Adrenal gland (tissue), 12 donors: ENCODE data around the gene CARD8. TPM values are rescaled to one million over a fixed set of nuclear protein-coding genes. Genes with fewer than 3 reads are reported as not detected.

Experiments used
- DNase-seq, 7 donors: peaks; one replicate each; pipeline ENCODE4 v3.0.0-alpha.2; 2019 to 2020
- H3K27ac ChIP-seq, 5 donors: fragments of 200-600 bp; sonication (generic) in 4 of 5; 1 replicate in 3 of 5; 2 replicates in 2 of 5; pipeline versions ENCODE4 v1.5.1 to v1.8.0; 2016 to 2020; ENCODE audit warnings: mild to moderate bottlenecking in 1 of 5
- H3K27me3 ChIP-seq: fragments of 200-600 bp; 2 replicates; pipeline ENCODE4 v1.8.0; 2021
- H3K36me3 ChIP-seq, 2 donors: fragments of 200-600 bp; replicated peaks in 1 of 2; 1 replicate in 1 of 2; 2 replicates in 1 of 2; pipeline versions ENCODE4 v1.5.1 to v1.8.0; 2018 to 2022
- H3K4me1 ChIP-seq, 2 donors: fragments of 200-600 bp; replicated peaks in 1 of 2; 1 replicate in 1 of 2; 2 replicates in 1 of 2; pipeline versions ENCODE4 v1.5.1 to v1.8.0; 2018 to 2021
- H3K4me3 ChIP-seq, 4 donors: fragments of 200-600 bp; sonication (generic) in 3 of 4; one replicate each; pipeline ENCODE4 v1.5.1; 2016 to 2018
- H3K9me3 ChIP-seq, 3 donors: fragments of 200-600 bp; sonication (generic) in 1 of 3; replicated peaks in 1 of 3; 1 replicate in 2 of 3; 2 replicates in 1 of 3; pipeline versions ENCODE4 v1.5.1 to v1.8.0; 2016 to 2021
- POLR2A ChIP-seq, 2 donors: fragments of 450-650 bp; IDR thresholded peaks; one replicate each; pipeline ENCODE4 v1.6.1; 2017; ENCODE audit warnings: antibody characterized with exemption in 2 of 2, mild to moderate bottlenecking in 2 of 2, moderate library complexity in 1 of 2
- WGBS, 4 donors: extraction: QIAGEN DNeasy Blood & Tissue Kit in 2 of 4; methylation state at CpG; one replicate each; pipeline versions ENCODE4 v1.1.5 to v1.1.7; 2013 to 2017; 5-methylcytosine and 5-hydroxymethylcytosine counted together
- intact Hi-C, 2 donors: fragments of 100-400 bp; cut with DNase I; formaldehyde crosslinking; loops; one replicate each; pipeline versions ENCODE4 v1.14.1 to v1.15.0; 2022 to 2023
- polyA plus RNA-seq, 3 donors: library from polyadenylated mRNA; stranded (reverse); fragments of 200-250 nt in 2 of 3; fragments of 350-450 nt in 1 of 3; fragmentation: Illumina TruSeq in 1 of 3; extraction: RNeasy Lipid Tissue Mini Kit (QIAGEN cat#74804) in 1 of 3; gene quantifications; one replicate each; pipeline ENCODE4 v1.2.3, GENCODE V29; 2013 to 2014
- total RNA-seq, 9 donors: library from RNA; depleted of rRNA in 4 of 9; stranded (reverse); fragments of >200 nt in 4 of 9; fragments of 120-200 nt in 1 of 9; fragmentation: NEBNext Ultra II Directional in 1 of 9; extraction: Animal tissue kit (Norgen Biotek cat#: 25700) in 1 of 9; gene quantifications; one replicate each; pipeline versions ENCODE4 v1.1.0 to v1.2.4, GENCODE V29; 2013 to 2023
- TF ChIP-seq, protein P1 (sequence below), 6 experiments: fragments of 450-650 bp in 4 of 6; fragments of 200-600 bp in 2 of 6; sonication (generic) in 1 of 6; IDR thresholded peaks; 1 replicate in 5 of 6; 2 replicates in 1 of 6; pipeline versions ENCODE4 v1.5.1 to v1.8.0; 2016 to 2021; ENCODE audit warnings: antibody characterized with exemption in 6 of 6, mild to moderate bottlenecking in 2 of 6, moderate library complexity in 1 of 6
- donor health status: healthy with polysubstance abuse.
- donor health status: Bipolar disorder and iron deficiency.
- donor health status: DM: yes; HTN: yes; CAD: no.
- donor health status: DM: no; HTN: no; CAD: no.
- donor health status: DM: no; HTN: no; CAD: no.
- donor health status: DM: yes; HTN: yes; CAD: no.

CARD8 gene
- total and polyA plus RNA-seq, 12 donors: 14.1 to 48.3 (median 32.7) TPM

GRCh38 chr19:48301886-48302599 is 46.3 kb upstream of the CARD8 start:
- H3K27ac ChIP-seq: no peak overlapping the region
- no peaks in the 10 kb centered on the region for H3K9me3 ChIP-seq
- TF ChIP-seq, protein P1, sequence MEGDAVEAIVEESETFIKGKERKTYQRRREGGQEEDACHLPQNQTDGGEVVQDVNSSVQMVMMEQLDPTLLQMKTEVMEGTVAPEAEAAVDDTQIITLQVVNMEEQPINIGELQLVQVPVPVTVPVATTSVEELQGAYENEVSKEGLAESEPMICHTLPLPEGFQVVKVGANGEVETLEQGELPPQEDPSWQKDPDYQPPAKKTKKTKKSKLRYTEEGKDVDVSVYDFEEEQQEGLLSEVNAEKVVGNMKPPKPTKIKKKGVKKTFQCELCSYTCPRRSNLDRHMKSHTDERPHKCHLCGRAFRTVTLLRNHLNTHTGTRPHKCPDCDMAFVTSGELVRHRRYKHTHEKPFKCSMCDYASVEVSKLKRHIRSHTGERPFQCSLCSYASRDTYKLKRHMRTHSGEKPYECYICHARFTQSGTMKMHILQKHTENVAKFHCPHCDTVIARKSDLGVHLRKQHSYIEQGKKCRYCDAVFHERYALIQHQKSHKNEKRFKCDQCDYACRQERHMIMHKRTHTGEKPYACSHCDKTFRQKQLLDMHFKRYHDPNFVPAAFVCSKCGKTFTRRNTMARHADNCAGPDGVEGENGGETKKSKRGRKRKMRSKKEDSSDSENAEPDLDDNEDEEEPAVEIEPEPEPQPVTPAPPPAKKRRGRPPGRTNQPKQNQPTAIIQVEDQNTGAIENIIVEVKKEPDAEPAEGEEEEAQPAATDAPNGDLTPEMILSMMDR (IDR thresholded peaks at IDR 0.05): no peak
- TF ChIP-seq POLR2A (IDR thresholded peaks at IDR 0.05): no peak
- no peaks in the 10 kb centered on the region for H3K36me3 ChIP-seq
- intact Hi-C loops: no loop called here
- DNase-seq: no peak
- no peak overlapping the region for H3K4me3 ChIP-seq
- no peaks in the 10 kb centered on the region for H3K27me3 ChIP-seq
- no peaks in the 10 kb centered on the region for H3K4me1 ChIP-seq
- WGBS, 4 donors: 84 to 93% (median 88%) methylated on average over 1 of the region's 1 CpG

GRCh38 chr19:48297975-48298374 is 42.3 kb upstream of the CARD8 start:
- Histone ChIP-seq H3K4me1 (no peaks in the 10 kb centered on the region), H3K36me3 (no peaks in the 10 kb centered on the region), H3K9me3 (no peaks in the 10 kb centered on the region), H3K27me3 (no peaks in the 10 kb centered on the region), H3K4me3 (no peak overlapping the region), H3K27ac (no peak overlapping the region)
- intact Hi-C loops: no loop called here
- TF ChIP-seq, protein P1 (IDR thresholded peaks at IDR 0.05): no peak
- TF ChIP-seq POLR2A (IDR thresholded peaks at IDR 0.05): no peak
- 80 to 96% (median 91%) methylated on average over 3 to 16 of the region's 16 CpGs for WGBS, 4 donors
- no peak for DNase-seq

GRCh38 chr19:48296963-48297734 is 41.4 kb upstream of the CARD8 start:
- no peak for DNase-seq
- intact Hi-C loops: no loop called here
- no peaks in the 10 kb centered on the region for H3K27me3 ChIP-seq
- no peaks in the 10 kb centered on the region for H3K4me1 ChIP-seq
- H3K9me3 ChIP-seq: no peaks in the 10 kb centered on the region
- WGBS, 4 donors: 84 to 88% (median 86%) methylated on average over 26 to 42 of the region's 42 CpGs
- TF ChIP-seq POLR2A (IDR thresholded peaks at IDR 0.05): no peak
- TF ChIP-seq, protein P1 (IDR thresholded peaks at IDR 0.05): no peak
- H3K27ac ChIP-seq: no peak overlapping the region
- no peak overlapping the region for H3K4me3 ChIP-seq
- no peaks in the 10 kb centered on the region for H3K36me3 ChIP-seq

- no peaks in the 10 kb centered on the region for H3K9me3 ChIP-seq
- no peaks in the 10 kb centered on the region for H3K36me3 ChIP-seq
- intact Hi-C loops: no loop called here
- peaks cover 6 to 7% of the 10 kb centered on the region in 2 donors for H3K4me1 ChIP-seq
- WGBS, 4 donors: 59 to 68% (median 65%) methylated on average over 10 of the region's 10 CpGs
- no peak for TF ChIP-seq POLR2A (IDR thresholded peaks at IDR 0.05)
- TF ChIP-seq, protein P1 (IDR thresholded peaks at IDR 0.05): no peak
- no peak overlapping the region for H3K4me3 ChIP-seq
- DNase-seq: no peak
- no peak overlapping the region for H3K27ac ChIP-seq
- no peaks in the 10 kb centered on the region for H3K27me3 ChIP-seq
These were observed 39.7 kb upstream of the CARD8 start for GRCh38 chr19:48295458-48295857.
